Neural crest cell (in vitro differentiated cells): ENCODE measurements around the gene LSM14B. TPM values are rescaled to one million over a fixed set of nuclear protein-coding genes. Genes with fewer than 3 reads are reported as not detected.

Experiments used
- DNase-seq: peaks from one replicate; pipeline ENCODE4 v3.0.0; 2021; ENCODE audit warnings: low read depth, mixed read lengths, low spot score
- H3K27ac Mint-ChIP-seq: one replicate; pipeline ENCODE4 v1.8.0; 2021; ENCODE audit warnings: mild to moderate bottlenecking, mixed read lengths; ENCODE audit not compliant: unreplicated experiment
- H3K27me3 Mint-ChIP-seq: 2 replicates; pipeline ENCODE4 v1.8.0; 2021; ENCODE audit warnings: low read depth, mild to moderate bottlenecking, mixed read lengths
- H3K36me3 Mint-ChIP-seq: 2 replicates; pipeline ENCODE4 v1.8.0; 2021; ENCODE audit warnings: low read depth, mild to moderate bottlenecking, mixed read lengths
- H3K4me1 Mint-ChIP-seq: 2 replicates; pipeline ENCODE4 v1.8.0; 2021; ENCODE audit warnings: mixed read lengths
- H3K4me3 Mint-ChIP-seq: one replicate; pipeline ENCODE4 v1.8.0; 2021; ENCODE audit warnings: mild to moderate bottlenecking, mixed read lengths
- H3K9me3 Mint-ChIP-seq: 2 replicates; pipeline ENCODE4 v1.8.0; 2021; ENCODE audit warnings: mixed read lengths
- total RNA-seq: library from RNA; stranded (reverse); gene quantifications from 2 replicates; pipeline ENCODE4 v1.2.1, GENCODE V29; 2021
- TF ChIP-seq, protein P1 (sequence below): fragments of 200-600 bp; sonication (generic); conservative IDR thresholded peaks from 2 replicates; pipeline ENCODE4 v1.5.0; 2021; ENCODE audit warnings: antibody characterized with exemption, mild to moderate bottlenecking

The LSM14B gene
- total RNA-seq, 1 donor from 2014 or later, result 97.1 TPM

DNA sequence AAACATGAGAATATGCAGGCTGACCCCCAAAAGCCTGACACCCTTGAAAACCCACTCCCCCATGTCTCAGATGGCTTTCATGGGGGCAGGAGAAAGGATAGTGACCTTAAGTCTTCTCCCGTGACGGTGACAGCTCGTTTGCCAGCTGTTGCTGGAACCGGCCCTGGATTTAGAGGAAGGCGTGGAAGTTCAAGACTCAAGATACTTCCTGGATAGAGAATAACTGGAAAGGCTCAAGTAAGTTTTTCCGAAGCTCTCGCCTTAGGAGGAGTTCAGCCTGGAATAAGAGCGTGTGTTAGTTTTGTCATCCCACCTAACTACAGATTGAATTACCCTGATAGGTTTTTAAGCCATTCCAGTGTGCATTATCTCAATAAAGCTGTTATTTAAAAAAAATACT is 49.0 kb downstream of the LSM14B start:
- no peaks in the 10 kb centered on the region for H3K9me3 Mint-ChIP-seq
- peak overlapping the region; percentile 53 for H3K27ac Mint-ChIP-seq
- no peaks in the 10 kb centered on the region for H3K4me1 Mint-ChIP-seq
- TF ChIP-seq, protein P1, sequence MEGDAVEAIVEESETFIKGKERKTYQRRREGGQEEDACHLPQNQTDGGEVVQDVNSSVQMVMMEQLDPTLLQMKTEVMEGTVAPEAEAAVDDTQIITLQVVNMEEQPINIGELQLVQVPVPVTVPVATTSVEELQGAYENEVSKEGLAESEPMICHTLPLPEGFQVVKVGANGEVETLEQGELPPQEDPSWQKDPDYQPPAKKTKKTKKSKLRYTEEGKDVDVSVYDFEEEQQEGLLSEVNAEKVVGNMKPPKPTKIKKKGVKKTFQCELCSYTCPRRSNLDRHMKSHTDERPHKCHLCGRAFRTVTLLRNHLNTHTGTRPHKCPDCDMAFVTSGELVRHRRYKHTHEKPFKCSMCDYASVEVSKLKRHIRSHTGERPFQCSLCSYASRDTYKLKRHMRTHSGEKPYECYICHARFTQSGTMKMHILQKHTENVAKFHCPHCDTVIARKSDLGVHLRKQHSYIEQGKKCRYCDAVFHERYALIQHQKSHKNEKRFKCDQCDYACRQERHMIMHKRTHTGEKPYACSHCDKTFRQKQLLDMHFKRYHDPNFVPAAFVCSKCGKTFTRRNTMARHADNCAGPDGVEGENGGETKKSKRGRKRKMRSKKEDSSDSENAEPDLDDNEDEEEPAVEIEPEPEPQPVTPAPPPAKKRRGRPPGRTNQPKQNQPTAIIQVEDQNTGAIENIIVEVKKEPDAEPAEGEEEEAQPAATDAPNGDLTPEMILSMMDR, result no peak
- DNase-seq, result no peak
- H3K27me3 Mint-ChIP-seq, result no peaks in the 10 kb centered on the region
- peaks cover 8% of the 10 kb centered on the region for H3K36me3 Mint-ChIP-seq
- H3K4me3 Mint-ChIP-seq, result no peak overlapping the region

DNA sequence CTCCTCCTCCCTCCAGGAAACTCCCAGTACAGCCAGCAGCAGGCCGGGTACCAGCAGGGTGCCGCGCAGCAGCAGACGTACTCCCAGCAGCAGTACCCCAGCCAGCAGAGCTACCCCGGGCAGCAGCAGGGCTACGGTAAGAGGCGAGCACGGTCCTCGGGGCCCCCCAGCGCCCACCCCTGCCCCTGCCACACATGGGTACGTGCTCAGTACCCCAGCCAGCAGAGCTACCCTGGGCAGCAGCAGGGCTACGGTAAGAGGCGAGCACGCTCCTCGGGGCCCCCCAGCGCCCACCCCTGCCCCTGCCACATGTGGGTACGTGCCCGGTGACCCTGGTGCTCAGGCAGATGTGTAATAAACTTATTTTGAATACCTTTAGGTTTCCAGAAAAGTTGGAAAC is 50.4 kb downstream of the LSM14B start:
- H3K36me3 Mint-ChIP-seq, result peaks cover 6% of the 10 kb centered on the region
- H3K4me3 Mint-ChIP-seq, result no peak overlapping the region
- no peaks in the 10 kb centered on the region for H3K9me3 Mint-ChIP-seq
- no peak overlapping the region for H3K27ac Mint-ChIP-seq
- TF ChIP-seq, protein P1, result no peak
- no peaks in the 10 kb centered on the region for H3K27me3 Mint-ChIP-seq
- no peaks in the 10 kb centered on the region for H3K4me1 Mint-ChIP-seq
- no peak for DNase-seq

DNA sequence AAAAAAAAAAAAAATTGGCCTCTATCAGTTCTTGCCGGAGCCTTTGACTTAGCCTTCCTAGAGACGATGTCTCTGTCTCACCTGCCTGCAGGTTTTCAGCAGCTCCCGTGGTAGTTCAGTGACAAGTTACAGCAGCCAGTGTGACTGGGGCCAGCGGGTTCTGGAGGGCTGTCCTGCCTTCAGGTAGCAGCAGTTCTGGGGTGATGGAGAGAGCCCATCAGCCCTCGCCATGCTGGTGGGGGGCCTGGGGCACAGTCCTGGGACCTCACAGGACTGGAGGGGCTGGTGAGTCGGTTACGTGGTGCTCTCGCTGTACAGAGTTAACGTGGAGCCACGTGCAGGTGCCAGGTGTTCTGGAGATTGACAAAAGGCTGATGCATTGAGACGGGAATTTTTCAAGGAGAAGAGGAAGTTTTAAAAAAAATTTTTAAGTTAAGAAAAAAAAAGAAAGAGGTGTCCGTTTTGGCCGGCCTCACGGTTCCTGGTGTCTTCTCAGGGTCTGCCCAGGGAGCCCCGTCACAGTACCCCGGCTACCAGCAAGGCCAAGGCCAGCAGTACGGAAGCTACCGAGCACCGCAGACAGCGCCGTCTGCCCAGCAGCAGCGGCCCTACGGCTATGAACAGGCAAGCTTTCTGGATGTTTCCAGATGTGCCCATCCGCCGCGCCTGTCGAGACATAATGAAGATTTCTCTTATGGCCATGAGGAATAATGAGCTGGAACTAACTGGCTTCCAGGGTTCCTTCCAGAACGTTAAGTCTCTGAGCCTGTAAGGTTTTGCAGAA is 51.9 kb downstream of the LSM14B start:
- Mint-ChIP-seq H3K36me3 (peaks cover 9% of the 10 kb centered on the region), H3K27ac (no peak overlapping the region), H3K4me3 (no peak overlapping the region), H3K4me1 (no peaks in the 10 kb centered on the region), H3K9me3 (no peaks in the 10 kb centered on the region), H3K27me3 (no peaks in the 10 kb centered on the region)
- TF ChIP-seq, protein P1, result no peak
- DNase-seq, result no peak

DNA sequence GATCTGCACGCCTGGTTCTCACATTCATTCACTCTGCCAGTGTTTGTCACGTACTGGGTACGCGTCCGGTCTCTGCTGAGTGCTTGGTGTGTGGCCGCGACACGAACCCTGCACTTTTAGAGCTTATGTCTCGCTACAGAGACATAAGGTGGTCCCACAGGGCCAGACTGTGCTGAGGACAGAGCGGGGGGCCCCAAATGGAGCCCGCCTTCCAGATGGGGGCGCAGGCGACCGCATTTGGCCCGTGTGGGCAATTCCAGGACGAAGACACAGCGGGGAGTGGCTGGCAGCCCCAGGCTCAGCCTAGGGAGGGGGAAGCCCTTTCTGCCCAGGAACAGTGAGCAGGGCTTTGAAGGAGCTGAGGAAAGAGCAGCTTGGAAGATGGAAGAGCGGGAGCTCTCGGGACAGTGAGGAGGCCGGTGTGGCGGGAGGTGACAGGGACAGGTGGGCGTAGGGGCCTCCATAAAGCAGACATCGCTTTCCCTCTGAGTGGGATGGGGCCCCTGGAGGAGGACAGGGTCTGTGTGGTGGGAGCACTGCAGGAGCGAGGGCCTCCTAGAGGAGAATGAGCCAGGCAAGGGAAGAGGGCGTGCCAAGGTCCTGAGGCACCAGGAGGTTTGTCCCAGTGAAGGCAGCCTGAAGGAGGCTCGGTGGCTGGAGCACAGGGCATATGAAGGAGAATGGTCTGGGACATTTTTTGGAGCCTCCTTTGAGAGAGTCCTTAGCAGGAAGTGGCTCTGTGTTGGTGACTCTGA is 52.8 kb downstream of the LSM14B start:
- Mint-ChIP-seq H3K9me3 (no peaks in the 10 kb centered on the region), H3K27me3 (no peaks in the 10 kb centered on the region), H3K36me3 (peaks cover 9% of the 10 kb centered on the region), H3K27ac (no peak overlapping the region), H3K4me1 (no peaks in the 10 kb centered on the region), H3K4me3 (no peak overlapping the region)
- no peak for DNase-seq
- TF ChIP-seq, protein P1, result no peak

DNA sequence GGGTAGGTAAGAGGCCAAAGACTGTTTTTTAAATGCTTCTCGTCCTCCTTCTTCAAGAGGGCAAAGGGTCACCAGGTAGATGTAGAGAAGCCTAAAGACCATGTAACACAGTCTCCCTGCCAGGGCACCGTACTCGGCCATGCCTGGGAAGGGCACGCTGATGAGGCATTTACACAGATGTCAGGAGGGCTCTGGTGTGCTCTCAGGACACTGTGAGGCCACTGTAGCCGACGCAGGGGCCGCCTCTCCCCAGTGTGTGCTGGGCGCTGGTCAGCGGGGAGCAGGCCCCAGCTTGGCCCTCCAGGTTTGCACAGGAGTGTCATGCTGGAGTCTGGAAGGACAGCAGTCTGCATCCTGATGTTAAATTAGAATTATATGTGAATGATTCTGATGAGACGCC is 53.4 kb downstream of the LSM14B start:
- Mint-ChIP-seq H3K9me3 (no peaks in the 10 kb centered on the region), H3K27me3 (no peaks in the 10 kb centered on the region), H3K27ac (no peak overlapping the region), H3K4me1 (no peaks in the 10 kb centered on the region), H3K4me3 (no peak overlapping the region), H3K36me3 (peaks cover 9% of the 10 kb centered on the region)
- TF ChIP-seq, protein P1, result no peak
- DNase-seq, result no peak
